HepG2 (cell line): ENCODE measurements around the gene KMT2D. TPM values are rescaled to one million over a fixed set of nuclear protein-coding genes. Genes with fewer than 3 reads are reported as not detected.

Experiments
- FUBP1 ChIP-seq: sonication (generic); formaldehyde crosslinking; IDR thresholded peaks from 2 replicates; pipeline ENCODE4 v1.5.1; 2020; ENCODE audit warnings: missing genetic modification reagents, mild to moderate bottlenecking, borderline replicate concordance
- JDP2 ChIP-seq: sonication (generic); formaldehyde crosslinking; IDR thresholded peaks from 2 replicates; pipeline ENCODE4 v1.8.1; 2022; ENCODE audit warnings: missing genetic modification reagents, borderline replicate concordance
- JUNB ChIP-seq: sonication (generic); formaldehyde crosslinking; IDR thresholded peaks from 2 replicates; pipeline ENCODE4 v1.8.0; 2022; ENCODE audit warnings: missing genetic modification reagents, mild to moderate bottlenecking, borderline replicate concordance
- KLF6 ChIP-seq: IDR thresholded peaks from 2 replicates; pipeline ENCODE4 v1.8.0; 2016; ENCODE audit warnings: missing biosample characterization, missing genetic modification reagents
- NCOA5 ChIP-seq: sonication (generic); formaldehyde crosslinking; IDR thresholded peaks from 2 replicates; pipeline ENCODE4 v1.4.0; 2020; ENCODE audit warnings: missing genetic modification reagents
- PHF5A ChIP-seq: IDR thresholded peaks from one replicate; pipeline ENCODE4 v1.6.1; 2018; ENCODE audit warnings: low read depth, missing genetic modification reagents; ENCODE audit not compliant: unreplicated experiment
- STAG1 ChIP-seq: sonication (generic); formaldehyde crosslinking; IDR thresholded peaks from 2 replicates; pipeline ENCODE4 v1.4.0; 2020; ENCODE audit warnings: missing genetic modification reagents
- STAT6 ChIP-seq: sonication (generic); formaldehyde crosslinking; IDR thresholded peaks from 2 replicates; pipeline ENCODE4 v1.4.0; 2020; ENCODE audit warnings: missing genetic modification reagents, mild to moderate bottlenecking, borderline replicate concordance
- ZFP91 ChIP-seq: sonication (generic); formaldehyde crosslinking; IDR thresholded peaks from 2 replicates; pipeline ENCODE4 v1.9.0; 2022; ENCODE audit warnings: missing genetic modification reagents, mild to moderate bottlenecking, borderline replicate concordance
- ZMYM4 ChIP-seq: sonication (generic); formaldehyde crosslinking; IDR thresholded peaks from 2 replicates; pipeline ENCODE4 v1.8.1; 2023; ENCODE audit warnings: mild to moderate bottlenecking, missing genetic modification reagents
- ZNF318 ChIP-seq: sonication (generic); formaldehyde crosslinking; IDR thresholded peaks from 2 replicates; pipeline ENCODE4 v1.4.0; 2020; ENCODE audit warnings: mild to moderate bottlenecking, missing genetic modification reagents
- ZNF598 ChIP-seq: sonication (generic); formaldehyde crosslinking; IDR thresholded peaks from 2 replicates; pipeline ENCODE4 v1.5.1; 2020; ENCODE audit warnings: mild to moderate bottlenecking, missing genetic modification reagents, borderline replicate concordance
- polyA plus RNA-seq, 8 experiments: library from polyadenylated mRNA; depleted of rRNA in 3 of 8; stranded (reverse) in 7 of 8; unstranded in 1 of 8; fragments of >200 nt; fragmentation: Illumina TruSeq in 4 of 8; extraction: Trizol in 4 of 8; gene quantifications; 2 replicates each; pipeline versions ENCODE4 v1.2.1 to v1.2.3, GENCODE V29; 2011 to 2016; ENCODE audit warnings: low read depth in 4 of 8, missing spikeins in 1 of 8, mixed read lengths in 1 of 8; ENCODE audit not compliant: insufficient read depth in 1 of 8
- total RNA-seq, 5 experiments: library from RNA; depleted of rRNA; stranded (reverse); fragments of >200 nt; fragmentation: Illumina TruSeq; extraction: Trizol; gene quantifications; 2 replicates each; pipeline ENCODE4 v1.2.3, GENCODE V29; 2016; ENCODE audit warnings: low read depth in 1 of 5

KMT2D gene
- total and polyA plus RNA-seq, 2 of the 13 experiments (the other 11 are each of a cell fraction or from before 2014, with no cell fraction given): 8.1 to 10.4 TPM

- TF ChIP-seq ZNF318 (CRISPR knock-in tag) (no peak), ZMYM4 (peak; percentile 83), KLF6 (CRISPR knock-in tag) (no peak; the same call in 1 of the 2 replicates), JUNB (no peak), ZFP91 (CRISPR knock-in tag) (peak; percentile 85; the same call in 1 of the 2 replicates), ZNF598 (CRISPR knock-in tag) (no peak), JDP2 (CRISPR knock-in tag) (no peak), STAT6 (CRISPR knock-in tag) (peak; percentile 68; the same call in 1 of the 2 replicates), NCOA5 (CRISPR knock-in tag) (no peak), STAG1 (CRISPR knock-in tag) (0 out of 2 replicates have a peak, but pooled peaks have one; percentile 8), PHF5A (CRISPR knock-in tag) (no peak), FUBP1 (CRISPR knock-in tag) (no peak)
Measured at GRCh38 chr12:49018261-49019119, 42.1 kb downstream of the KMT2D start, which contains the start of gene PRKAG1 (continued).
